GM19395 (cell line): ENCODE results near the gene RASSF1.
A peak's percentile ranks its signal among the peaks of the same experiment; 100 is the strongest.

ENCODE experiments used
- ATAC-seq: cut with Tn5 transposase; IDR thresholded peaks from one replicate; pipeline ENCODE4 v1.9.1; 2021; ENCODE audit warnings: mild to moderate bottlenecking, moderate library complexity; ENCODE audit not compliant: unreplicated experiment

RASSF1 gene

DNA sequence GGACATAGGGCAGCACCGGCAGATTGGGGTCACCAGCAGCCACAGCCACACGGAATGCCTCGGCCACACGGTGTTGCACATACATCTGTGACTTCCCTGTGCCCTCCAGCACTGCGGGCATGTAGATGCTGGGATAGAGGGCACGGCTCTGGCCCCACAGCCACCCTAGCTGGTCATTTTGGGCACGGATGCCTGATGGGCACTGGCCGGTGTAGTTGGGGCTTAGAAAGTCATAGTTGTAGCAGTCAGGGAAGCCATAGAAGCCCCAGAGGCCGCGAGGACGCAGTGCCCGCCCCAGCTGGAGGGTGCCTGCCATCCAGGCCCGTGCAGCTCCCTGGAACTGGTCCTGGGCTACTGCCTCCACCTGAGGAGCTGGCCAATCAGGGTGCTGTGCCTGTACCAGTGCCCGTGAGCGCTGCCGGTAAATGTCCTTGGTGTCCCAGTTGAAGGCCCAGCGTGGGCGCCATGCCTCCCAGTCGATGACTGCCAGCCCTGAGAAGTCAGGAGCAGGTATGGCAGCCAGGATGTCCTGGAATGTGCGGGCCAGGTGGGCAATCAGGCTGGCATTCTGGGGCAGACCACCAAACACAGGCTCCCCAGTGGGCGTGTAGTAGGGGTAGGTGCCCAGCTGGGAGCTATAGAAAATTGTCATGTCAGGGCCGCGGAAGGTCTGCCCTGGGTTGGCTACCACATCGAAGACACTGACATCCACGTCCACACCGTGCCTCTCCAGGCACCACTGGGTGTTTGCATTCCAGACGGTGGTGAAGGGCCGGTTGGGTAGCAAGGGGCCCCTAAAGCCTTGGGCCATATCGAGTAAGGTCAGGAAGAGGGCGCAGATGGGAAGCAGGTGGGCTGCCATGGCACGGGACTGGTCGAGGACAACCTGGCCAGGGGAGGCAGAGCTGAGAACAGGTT is 38.3 kb downstream of the RASSF1 start:
- no peak for ATAC-seq

DNA sequence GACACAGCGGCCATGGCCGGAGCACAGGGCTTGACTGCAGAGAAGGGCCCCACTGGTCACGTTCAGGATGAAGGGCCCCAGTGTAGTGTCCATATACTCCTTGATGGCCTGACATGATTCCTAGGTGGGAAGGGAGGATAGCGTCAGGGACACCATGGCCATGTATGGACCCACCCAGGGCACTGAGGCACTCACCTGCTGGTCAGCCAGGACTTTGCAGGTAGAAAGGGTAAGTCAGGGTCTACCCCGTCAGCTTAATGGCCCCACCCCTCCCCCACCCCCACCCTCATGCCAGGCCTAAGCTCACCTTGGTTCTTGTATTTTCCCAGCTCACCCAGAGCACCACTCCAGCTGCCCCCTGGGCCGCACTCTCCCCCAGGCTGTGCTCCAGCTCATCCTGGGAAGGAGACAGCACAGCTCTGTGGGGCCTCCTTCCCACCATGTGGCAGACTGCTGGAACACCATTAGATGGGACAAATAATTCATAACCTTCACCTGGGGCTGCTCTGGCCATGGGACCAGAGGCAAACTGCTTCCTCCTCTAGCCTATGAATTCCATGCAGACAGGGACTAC is 39.9 kb downstream of the RASSF1 start:
- no peak for ATAC-seq

DNA sequence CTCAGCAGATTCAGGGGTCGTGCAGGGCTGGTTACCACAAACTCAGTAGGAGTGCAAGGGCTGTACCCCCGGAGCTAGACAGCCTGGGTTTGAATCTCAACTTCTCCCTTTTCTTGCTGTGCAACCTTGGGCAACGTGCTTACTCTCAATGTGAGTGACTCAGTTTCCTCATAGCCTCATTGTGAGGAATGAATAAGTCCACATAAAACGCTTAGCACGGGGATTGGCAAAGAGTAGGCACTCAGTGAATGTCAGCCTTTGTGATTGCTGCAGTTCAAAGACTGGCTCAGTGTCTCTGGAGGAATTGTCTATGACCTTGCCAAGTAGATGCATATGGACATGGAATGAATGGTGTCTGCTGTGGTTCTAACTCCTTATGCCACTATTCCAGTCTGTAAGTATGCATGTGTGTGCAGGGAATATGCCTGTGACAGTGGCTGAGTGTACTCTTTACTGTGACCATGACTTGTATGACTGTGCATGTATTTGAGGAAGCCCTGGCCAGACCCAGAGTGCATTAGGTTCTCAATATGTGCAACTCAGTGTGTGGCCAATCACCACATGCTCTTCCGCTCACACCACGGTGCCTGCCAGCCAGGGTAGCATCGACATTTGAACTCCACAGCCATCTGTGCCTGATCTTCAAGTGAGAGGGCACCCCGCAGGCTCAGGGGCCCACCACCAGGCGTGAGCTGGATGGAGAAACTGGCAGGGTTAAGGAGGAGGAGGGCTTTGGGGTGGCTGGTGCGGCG is 40.5 kb downstream of the RASSF1 start:
- ATAC-seq = peak; percentile 0

DNA sequence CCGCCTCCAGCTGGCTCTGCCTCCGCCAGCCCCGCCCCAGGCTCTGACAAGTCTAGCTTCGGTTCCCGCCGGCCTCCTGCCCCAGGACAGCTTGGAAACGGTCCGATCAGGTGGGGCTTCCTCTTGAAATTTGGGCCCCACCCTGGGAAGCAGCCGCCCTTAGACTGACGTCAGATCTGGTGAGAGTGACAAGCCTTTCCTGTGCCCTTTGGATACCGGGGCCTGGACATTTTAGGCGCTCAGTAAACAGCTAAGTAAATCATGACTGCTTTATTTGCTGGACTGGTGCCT is 41.1 kb downstream of the RASSF1 start:
- no peak for ATAC-seq

DNA sequence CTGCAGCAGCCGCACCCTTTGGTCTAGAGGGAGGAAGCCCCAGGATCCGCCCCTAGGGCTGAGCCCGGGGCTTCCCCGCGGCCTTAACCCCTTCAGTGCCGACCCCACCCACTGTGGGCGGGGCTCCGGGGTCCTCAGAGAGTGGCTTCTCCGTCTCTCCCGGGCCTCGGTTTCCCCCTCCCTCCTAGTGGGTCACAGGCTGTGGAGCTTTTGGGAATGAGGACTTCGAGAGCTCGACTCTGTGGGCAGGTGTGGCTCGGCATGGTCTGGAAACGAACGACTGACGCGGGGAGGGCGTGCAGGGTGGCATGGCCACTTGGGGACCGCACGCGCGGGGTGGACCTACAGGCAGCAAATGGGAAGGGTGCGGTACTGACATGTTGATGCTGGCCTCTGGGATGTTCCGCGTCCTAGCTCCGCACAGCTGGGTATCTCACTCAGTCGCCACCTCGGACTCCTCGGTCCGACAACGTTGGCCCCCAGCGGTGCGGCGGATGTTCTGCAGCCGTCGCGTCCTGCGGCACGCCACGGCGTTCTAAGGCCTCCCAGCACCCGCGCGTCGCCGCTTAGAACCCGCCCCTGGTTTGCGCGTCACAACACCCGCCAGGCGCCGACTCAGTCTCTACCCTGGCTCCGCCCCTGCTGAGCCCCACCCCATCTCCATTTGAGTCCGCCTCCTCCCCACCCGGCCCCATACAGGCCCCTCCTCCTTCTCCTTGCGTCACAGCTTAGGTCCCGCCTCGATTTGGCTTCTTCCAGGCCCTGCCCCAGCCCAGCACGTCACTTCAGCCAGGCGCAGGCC is 41.6 kb downstream of the RASSF1 start, which contains the start of the genes HYAL3 and NAA80:
Gene HYAL3 (minus strand): TSS at position 570 of the 802 bp plus-strand sequence. CDS start 3,803 bp downstream, outside the sequence.
Gene NAA80 (minus strand): TSS at position 570 of the 802 bp plus-strand sequence. CDS start 1,942 bp downstream, outside the sequence.
- peak; percentile 83 for ATAC-seq

DNA sequence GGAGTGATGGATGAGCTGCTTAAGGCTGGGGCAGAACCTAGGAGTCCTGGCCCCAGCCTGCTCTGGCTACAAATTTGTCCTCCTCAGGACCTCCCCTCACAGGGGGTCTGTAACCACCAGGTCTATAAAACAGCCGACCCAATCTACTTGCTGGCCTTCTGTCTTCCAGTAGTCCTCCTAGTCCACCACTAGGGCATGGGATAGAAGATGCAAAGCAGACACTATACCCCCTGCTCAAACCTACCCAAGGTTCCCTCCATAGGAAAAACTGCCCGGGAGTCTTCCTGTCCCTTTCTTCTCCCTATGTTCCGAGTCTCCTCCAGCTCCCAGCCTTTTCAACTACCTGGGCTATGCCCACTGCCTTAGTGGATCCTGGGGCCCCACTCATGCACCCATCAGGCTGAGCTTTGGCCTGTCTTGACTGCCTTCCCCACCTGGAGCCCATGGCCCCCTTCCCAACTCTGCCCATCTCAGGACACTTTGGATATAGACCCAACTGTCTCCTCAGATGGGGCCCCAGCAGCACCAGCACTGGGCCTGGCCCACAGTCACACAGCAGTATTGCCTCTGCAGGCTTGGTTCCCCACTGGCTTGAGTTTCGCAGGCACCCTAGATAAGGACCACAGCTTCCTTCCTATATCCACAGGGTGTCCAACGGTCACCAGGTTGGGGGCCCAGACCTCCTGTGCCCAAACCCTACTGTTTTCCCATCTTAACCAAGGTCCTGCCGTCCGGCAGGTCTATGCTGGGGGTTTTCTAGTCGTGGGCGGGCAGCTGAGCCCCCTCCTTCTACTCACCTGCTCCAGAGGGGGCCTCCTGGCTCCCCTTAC is 42.5 kb downstream of the RASSF1 start:
- no peak for ATAC-seq

DNA sequence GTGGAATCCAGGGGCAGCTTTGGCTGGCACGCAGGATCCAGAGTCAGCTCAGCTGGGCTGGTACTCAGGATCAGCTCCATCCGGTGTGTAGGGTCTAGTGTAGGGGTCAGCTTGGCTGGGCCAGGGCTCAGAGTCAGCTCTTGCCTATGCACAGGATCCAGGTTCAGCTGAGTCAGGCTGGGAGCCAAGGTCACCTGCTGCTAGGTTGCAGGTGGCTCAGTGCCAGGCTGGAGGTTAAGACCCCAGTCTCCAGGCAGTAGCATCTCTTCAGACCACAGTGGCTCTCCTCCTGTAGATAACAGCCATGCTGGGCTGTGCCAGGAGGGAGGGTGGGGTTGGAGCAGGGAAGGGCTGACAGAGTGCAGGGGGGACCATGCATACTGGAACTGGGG is 43.3 kb downstream of the RASSF1 start:
- no peak for ATAC-seq

DNA sequence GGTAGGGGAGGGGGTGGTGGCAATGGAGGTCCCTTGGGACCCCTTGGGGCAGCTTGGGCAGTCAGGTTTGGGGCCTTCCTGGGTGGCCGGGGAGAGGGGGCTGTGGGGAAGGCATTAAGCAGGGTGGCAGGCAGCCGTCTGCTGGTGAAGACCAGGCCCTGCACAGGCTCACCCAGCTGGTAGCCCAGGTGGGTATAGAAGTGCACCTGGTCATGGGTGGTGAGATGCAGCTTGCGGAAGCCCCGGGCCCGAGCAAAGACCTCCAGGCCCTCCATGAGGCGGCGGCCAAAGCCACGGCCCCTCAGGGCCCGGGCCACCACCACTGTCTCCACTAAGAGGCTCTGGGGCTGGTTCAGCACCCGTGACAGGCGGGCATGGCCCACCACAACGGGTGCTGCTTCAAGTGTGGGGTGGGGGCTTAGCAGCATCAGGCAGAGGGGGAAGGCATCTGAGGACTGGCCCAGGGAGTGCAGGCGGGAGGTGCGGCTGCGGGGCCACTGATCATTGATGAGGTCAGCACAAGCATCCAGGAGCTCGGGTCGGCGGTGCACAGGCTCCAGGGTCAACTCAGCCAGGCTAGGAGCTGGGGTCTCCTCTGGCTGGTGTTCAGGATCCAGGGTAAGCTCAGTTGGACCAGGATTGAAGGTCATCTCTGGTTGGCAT is 43.8 kb downstream of the RASSF1 start:
- ATAC-seq = no peak

DNA sequence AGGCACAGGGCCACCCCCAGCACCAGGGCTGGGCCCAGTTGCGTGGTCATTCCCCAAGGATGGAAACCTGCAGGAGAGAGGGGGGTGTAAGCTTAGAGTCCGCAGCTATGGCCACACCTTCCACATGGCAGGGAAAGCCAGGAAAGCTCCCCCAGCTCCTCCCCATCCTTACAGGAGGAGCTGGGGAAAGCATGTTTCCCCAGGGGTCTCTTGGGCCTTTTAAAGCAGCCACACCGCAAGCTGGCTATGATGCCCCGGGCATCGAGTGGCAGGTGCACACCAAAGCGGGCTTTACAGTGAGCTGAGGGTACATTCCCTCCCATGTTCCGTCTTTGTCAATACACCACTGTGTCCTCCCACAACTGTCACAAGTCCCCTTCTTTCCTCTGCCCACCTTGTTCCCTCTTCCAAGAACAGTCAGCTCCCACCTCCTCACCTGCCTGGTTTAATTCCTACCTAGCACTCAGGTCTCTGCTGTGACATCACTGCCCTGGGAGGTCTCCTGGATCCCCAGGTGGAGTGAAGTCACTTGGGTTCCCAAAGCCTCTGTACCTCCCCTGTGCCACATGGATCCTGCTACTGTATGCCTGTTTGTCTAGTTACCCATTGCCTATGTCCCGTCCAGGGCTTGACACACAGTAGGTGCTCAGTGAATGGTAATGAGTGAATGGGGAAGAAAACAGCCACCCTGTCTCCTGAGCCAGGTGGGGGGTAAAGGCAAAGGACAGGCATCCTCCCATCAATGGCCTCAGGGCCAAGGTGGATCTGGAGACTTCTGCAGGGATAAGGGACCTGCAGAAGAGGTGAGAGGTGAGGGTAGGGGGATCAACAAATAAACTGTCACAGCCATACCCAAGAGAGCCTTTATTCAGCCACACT is 44.8 kb downstream of the RASSF1 start:
- no peak for ATAC-seq

DNA sequence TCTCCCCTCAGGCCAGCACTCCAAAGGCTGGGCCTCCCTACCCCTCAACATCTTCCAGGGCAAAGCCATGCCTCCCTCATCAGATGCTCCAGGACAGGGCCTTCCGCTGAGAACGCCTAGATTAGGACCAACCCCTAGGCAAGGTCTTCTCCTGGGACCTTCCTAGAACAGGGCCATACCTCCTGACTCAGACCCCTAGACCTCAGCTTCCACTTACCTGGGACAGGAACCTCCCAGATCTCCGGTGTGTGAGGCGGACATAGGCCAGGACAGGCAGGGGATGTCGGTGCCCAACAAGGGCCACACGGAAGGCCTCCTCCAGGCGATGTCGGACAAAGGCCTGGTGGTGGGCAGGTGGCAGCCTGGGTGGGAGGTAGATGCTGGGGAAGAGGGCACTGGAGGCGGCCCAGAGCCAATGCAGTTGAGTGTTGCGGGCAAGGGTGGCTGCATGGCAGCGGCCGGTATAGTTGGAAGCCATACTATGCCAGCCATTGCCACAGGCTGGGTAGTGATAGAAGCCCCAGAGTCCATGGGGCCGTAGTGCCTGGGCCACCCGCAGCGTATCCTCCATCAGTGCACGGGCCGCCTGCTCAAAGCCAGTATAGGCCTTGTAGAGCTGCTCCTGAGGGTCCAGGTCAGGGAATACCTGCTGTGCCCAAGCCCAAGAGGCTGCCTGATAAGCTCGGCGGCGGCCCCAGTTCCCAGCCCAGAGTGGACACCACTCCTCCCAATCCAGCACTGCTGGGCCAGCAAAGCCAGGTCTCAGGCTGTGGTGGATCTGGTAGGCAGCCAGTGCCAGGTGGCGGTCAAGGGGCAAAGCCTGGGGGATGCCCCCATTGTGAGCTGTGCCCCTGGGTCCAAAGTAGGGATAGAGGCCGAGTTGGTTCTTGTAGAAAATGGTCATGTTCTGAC is 45.9 kb downstream of the RASSF1 start:
- no peak for ATAC-seq

DNA sequence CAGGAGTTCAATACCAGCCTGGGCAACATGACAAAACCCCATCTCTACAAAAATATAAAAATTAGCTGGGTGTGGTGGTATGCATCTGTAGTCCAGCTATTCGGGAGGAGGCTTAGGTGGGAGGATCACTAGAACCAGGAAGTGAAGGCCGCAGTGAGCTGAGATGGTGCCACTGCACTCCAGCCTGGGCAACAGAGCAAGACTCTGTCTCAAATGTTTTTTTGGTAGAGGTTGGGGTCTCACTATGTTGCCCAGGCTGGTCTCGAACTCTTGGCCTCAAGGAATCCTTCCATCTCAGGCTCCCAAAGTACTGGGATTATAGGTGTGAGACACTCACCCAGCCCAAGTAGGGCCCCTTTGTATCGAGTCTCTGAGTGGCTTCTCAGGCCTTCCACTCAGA is 46.5 kb downstream of the RASSF1 start:
- ATAC-seq = no peak

DNA sequence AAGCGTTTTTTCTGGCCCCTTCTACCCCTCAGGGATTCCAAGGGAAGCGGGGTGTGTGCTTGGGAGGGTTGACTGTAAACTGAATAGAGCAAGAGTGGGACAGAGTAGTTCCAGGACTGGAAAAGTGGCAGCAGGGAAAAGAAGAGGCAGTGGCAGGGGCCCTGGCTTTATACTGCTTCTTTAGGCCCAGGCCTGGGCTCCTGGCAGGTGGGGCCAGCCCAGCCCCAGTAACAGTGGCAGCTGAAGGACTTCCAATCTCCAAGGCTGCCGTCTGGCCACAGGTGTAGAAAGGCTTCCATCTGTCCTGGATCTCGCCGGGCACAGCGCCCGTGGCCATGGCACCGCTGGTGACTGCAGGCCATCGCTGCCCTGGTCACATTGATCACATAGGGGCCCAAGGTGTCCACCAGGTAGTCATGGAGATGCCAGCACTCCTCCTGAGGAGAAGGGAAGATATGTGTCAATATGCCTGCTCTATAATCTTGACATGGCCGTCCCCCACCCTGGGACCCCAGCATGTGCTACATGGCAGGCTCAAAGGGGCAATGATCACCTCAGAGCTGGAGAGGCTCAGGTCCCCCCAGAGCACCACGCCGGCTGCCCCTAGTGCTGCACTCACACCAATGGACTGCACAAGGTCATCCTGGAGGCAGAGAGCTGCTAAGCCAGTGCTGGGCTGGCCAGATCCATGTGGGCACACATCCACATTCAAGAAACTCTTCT is 47.4 kb downstream of the RASSF1 start:
- ATAC-seq = no peak

DNA sequence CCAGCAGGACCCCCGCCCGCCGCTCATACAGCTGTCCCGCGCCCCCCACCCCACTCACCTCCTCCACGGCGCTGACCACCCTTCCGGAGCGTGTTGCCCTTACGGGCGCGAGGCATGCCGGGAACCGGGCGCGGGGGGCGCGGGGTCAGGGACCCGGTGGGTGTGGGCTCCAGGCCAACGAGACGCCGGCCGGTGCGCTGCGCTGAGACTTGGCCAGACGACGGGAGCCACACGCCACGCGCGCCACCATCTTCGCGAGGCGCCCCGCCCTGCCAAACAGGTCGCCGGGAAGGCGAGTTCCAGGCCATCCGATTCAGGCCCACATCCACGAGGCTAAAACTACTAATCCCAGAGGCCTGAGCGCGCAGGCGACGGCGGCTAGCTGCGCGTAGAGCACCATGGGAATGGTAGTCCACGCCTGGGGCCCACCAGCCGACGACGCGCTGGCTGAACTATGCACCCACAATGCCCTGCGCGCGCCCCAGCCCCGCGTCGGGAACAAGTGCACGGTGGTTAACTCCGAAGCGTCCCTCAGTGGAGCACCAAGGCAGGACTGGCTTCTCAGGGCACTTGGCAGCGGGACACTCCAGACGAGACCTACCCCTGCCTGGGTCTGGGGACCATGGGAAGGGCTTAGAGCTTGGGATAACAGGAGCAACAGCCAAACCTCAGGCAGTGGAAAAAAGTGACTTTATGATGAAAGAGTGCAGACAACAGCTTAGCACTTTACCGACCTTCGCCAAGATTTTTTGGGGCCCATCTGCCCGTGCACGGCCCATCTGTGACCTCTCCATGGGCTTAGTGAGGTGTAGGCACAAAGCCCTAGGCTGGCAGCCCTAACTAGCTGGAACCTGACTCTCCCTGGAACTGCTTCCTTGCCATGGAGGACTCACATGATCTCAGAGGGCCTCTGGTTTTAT is 48.2 kb downstream of the RASSF1 start, which contains the start of gene IFRD2:
Gene IFRD2 (minus strand): TSS at position 271 of the 920 bp plus-strand sequence. CDS start 155 bp downstream, at position 116.
- ATAC-seq = peak; percentile 93

DNA sequence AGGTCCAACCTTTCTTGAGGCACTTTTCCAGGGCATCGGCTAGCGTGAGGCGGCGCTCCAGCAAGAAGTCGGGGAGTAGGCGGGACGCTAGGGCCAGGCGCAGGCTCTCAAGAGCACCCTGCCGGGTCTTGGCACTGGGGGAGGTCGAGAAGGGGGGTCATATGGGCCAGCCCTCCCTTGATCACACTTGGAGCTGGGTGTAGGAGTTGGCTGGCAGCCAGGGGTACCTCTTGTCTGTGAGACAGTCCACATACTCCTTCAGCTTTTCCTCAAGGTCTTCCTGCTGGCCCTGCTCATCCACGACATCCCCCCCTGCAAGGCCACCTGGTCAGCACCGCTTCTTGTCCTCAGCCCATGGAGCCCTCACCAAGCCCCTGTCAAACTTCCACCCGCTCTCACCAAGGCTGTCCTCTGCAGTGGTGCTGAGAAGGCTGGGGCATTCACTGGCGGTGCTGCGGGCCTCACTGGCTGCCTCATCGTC is 50.4 kb downstream of the RASSF1 start:
- no peak for ATAC-seq

DNA sequence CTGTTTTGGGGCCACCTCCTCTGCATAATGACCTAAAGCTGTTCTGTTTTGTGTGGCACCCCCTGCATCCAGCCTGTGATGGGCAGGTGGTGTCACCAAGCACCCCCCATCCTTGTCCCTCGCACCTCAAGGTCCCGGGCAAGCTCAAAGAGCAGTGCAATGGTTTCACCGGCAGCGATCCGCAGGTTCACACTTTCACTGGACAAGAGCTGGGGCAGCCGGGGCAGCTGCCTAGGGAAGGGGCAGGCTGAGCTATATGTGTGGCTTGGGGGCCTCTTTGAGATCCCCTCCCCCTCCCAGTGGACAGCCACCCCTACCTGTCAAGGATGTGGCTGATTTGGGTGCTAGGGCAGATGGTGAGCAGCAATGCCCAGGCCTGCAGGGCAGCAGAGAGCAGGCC is 51.5 kb downstream of the RASSF1 start:
- no peak for ATAC-seq
